Measurements from ENCODE around the gene RENBP. TPM values are rescaled to one million over a fixed set of nuclear protein-coding genes. Genes with fewer than 3 reads are reported as not detected.
A peak's percentile ranks its signal among the peaks of the same experiment; 100 is the strongest.

Gene RENBP
- total RNA-seq, 2 experiments from 2014 or later: 8.2 to 8.4 TPM

GRCh38 chrX:153911798-153912197, 32.6 kb downstream of the RENBP start:
- Mint-ChIP-seq H3K4me1 (ENCODE audit: low read depth) (no peaks in the 10 kb centered on the region), H3K4me3 (no peak overlapping the region), H3K27me3 (no peaks in the 10 kb centered on the region), H3K27ac (no peak overlapping the region), H3K9me3 (no peaks in the 10 kb centered on the region), H3K36me3 (peaks cover 10% of the 10 kb centered on the region)
- CTCF ChIA-PET: interaction anchor here (0.7 to 1.4 kb wide), 3 partner anchors 11 to 35 kb away, joined by 3 to 7 read pairs (median 5); no protein-coding TSS in a partner anchor
- DNase-seq: no peak
- intact Hi-C loops (cut with micrococcal nuclease): no loop called here
- POLR2A ChIA-PET: interaction anchor here (2.0 kb wide), 1 partner anchor 9 kb away, joined by 8 read pairs; no protein-coding TSS in a partner anchor

GRCh38 chrX:153910446-153910845, 34.0 kb downstream of the RENBP start:
- DNase-seq: no peak
- POLR2A ChIA-PET: interaction anchor here (0.7 kb wide), 1 partner anchor 116 kb away, joined by 4 read pairs; the partner anchor contains the start of genes IDH3G and SSR4
- Mint-ChIP-seq H3K27me3 (no peaks in the 10 kb centered on the region), H3K9me3 (no peaks in the 10 kb centered on the region), H3K4me3 (no peak overlapping the region), H3K4me1 (ENCODE audit: low read depth) (peaks cover 6% of the 10 kb centered on the region), H3K36me3 (peaks cover 3% of the 10 kb centered on the region), H3K27ac (no peak overlapping the region)
- CTCF ChIA-PET: interaction anchor here (1.0 to 1.4 kb wide), 2 partner anchors 10 to 12 kb away, joined by 4 to 7 read pairs; no protein-coding TSS in a partner anchor
- intact Hi-C loops (cut with micrococcal nuclease): no loop called here

DNA sequence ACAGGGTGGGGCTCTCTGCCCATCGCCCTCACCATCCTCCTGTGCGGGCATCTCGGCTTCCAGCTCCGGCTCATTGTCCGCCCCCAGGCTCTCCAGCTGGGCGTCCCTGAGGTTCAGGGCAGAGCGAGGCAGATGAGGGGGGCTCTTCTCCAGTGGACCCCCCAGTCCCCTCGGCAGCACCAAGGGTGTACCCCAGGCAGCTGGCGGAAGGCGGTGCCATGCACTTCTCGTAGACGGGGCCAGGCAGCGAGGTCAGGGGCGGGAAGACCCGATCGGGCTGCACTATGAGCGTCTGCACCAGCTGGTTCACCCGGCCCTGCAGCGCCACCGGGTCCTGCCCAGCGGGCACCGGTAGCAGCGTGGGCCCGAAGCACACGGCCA, 34.5 kb downstream of the RENBP start:
- H3K27me3 Mint-ChIP-seq: no peaks in the 10 kb centered on the region
- POLR2A ChIA-PET: no interaction called here
- H3K36me3 Mint-ChIP-seq: peaks cover 3% of the 10 kb centered on the region
- CTCF ChIA-PET: no interaction called here
- intact Hi-C loops (cut with micrococcal nuclease): no loop called here
- no peak overlapping the region for H3K27ac Mint-ChIP-seq
- H3K9me3 Mint-ChIP-seq: no peaks in the 10 kb centered on the region
- peaks cover 6% of the 10 kb centered on the region for H3K4me1 Mint-ChIP-seq (ENCODE audit: low read depth)
- H3K4me3 Mint-ChIP-seq: no peak overlapping the region
- DNase-seq: no peak

DNA sequence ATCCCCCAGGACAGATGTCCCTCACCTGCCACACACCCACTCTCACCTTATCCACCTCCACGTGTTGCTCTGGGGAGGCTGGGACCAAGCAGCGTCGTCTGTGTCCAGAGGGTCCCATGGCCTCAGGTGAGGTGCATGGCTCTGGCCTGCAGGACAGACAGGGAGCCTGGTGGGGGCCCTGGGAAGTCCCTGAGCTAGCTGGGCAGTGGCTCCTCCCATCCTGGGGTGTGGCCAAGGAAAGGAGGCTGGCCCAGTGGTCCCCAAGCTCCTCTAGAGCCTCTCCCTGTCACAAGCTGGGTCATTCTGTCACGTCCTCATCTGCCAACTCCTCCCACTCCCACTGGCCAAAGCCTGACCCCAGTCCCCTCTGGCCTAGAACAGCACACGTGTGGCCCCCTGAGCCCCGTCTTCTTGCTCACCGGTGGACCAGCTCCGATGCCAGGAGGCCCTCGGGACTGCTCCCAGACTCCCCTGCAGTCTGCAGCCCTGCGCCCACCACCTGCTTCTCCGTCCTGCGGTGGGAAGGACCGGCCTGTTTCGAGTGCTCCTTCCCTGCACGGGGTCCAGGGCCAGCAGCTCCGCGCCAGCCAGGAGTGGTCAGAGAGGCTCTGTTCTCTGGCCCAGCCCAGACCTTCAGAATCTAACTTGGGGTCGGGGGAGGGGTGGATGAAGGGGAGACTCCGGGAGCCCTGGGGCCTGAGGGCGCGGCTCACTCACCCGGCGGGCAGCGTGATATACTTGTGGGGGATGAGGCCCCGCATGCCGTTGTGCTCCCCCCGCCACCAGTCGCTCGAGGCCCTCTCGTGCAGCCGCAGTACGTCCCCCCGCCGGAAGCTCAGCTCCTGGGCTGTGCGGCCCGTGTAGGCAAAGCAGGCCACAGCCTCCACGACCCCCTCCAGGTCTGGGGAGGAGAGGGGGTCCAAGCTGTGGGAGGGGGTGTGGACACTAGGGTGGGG, 35.1 kb downstream of the RENBP start:
- POLR2A ChIA-PET: no interaction called here
- no peaks in the 10 kb centered on the region for H3K9me3 Mint-ChIP-seq
- H3K27me3 Mint-ChIP-seq: no peaks in the 10 kb centered on the region
- H3K4me3 Mint-ChIP-seq: no peak overlapping the region
- CTCF ChIA-PET: no interaction called here
- no peak overlapping the region for H3K27ac Mint-ChIP-seq
- DNase-seq: no peak
- peaks cover 9% of the 10 kb centered on the region for H3K4me1 Mint-ChIP-seq (ENCODE audit: low read depth)
- intact Hi-C loops (cut with micrococcal nuclease): no loop called here
- peaks cover 3% of the 10 kb centered on the region for H3K36me3 Mint-ChIP-seq

DNA sequence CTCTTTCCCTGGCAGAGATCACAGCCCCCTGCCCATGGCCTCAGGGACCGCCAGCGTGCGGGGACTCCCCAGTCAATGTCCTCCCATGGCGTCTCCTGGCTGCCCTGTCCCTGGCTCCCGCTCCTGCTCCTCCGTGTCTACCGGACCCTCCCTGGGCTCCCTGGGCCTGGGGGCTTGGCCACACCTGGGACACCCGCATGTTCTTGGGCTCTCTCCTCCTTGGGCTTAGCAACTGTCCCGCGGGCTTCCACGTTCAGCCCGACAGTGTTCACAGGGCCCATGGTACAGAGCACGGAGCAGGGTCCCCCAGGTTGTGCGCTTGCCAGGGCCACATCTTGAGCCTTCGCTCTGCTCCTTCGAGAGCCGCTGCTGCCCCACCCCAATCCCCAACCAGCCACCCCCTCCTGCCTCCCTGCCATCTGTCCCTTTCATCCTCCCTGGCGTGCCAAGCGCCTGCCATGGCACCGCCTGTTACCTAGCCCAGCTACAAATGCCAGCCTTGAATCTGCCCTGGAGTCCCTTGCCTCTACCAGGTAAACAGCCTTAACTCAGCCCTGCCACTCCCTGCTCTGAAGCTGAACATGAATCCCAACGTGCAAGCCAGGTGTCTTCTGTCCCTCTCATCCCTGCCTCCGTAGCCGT, 36.1 kb downstream of the RENBP start:
- DNase-seq: no peak
- Mint-ChIP-seq H3K36me3 (peaks cover 3% of the 10 kb centered on the region), H3K27ac (no peak overlapping the region), H3K9me3 (no peaks in the 10 kb centered on the region), H3K4me3 (no peak overlapping the region), H3K27me3 (no peaks in the 10 kb centered on the region), H3K4me1 (ENCODE audit: low read depth) (peaks cover 18% of the 10 kb centered on the region)
- ChIA-PET POLR2A (no interaction called here), CTCF (no interaction called here)
- intact Hi-C loops (cut with micrococcal nuclease): no loop called here

- CTCF ChIA-PET: interaction anchor here (0.9 to 1.5 kb wide), 2 partner anchors 16 to 39 kb away, joined by 3 to 4 read pairs; no protein-coding TSS in a partner anchor
- DNase-seq: no peak
- Mint-ChIP-seq H3K27me3 (no peaks in the 10 kb centered on the region), H3K4me1 (ENCODE audit: low read depth) (peaks cover 21% of the 10 kb centered on the region), H3K9me3 (no peaks in the 10 kb centered on the region), H3K36me3 (peaks cover 3% of the 10 kb centered on the region), H3K4me3 (no peak overlapping the region), H3K27ac (no peak overlapping the region)
- POLR2A ChIA-PET: no interaction called here
- intact Hi-C loops (cut with micrococcal nuclease): no loop called here
Observed at GRCh38 chrX:153907456-153907855, 37.0 kb downstream of the RENBP start.

DNA sequence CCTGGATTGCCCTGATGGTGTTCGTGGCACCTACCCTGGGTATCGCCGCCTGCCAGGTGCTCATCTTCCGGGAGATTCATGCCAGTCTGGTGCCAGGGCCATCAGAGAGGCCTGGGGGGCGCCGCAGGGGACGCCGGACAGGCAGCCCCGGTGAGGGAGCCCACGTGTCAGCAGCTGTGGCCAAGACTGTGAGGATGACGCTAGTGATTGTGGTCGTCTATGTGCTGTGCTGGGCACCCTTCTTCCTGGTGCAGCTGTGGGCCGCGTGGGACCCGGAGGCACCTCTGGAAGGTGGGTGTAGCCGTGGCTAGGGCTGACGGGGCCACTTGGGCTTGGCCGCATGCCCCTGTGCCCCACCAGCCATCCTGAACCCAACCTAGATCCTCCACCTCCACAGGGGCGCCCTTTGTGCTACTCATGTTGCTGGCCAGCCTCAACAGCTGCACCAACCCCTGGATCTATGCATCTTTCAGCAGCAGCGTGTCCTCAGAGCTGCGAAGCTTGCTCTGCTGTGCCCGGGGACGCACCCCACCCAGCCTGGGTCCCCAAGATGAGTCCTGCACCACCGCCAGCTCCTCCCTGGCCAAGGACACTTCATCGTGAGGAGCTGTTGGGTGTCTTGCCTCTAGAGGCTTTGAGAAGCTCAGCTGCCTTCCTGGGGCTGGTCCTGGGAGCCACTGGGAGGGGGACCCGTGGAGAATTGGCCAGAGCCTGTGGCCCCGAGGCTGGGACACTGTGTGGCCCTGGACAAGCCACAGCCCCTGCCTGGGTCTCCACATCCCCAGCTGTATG, 38.1 kb downstream of the RENBP start:
- POLR2A ChIA-PET: no interaction called here
- H3K4me3 Mint-ChIP-seq: no peak overlapping the region
- no peaks in the 10 kb centered on the region for H3K9me3 Mint-ChIP-seq
- no peaks in the 10 kb centered on the region for H3K27me3 Mint-ChIP-seq
- CTCF ChIA-PET: interaction anchor here (1.0 to 1.5 kb wide), 2 partner anchors 17 to 19 kb away, joined by 3 to 4 read pairs; partner anchors contain the start of gene ARHGAP4
- H3K36me3 Mint-ChIP-seq: no peaks in the 10 kb centered on the region
- no peak for DNase-seq
- H3K27ac Mint-ChIP-seq: no peak overlapping the region
- peaks cover 30% of the 10 kb centered on the region for H3K4me1 Mint-ChIP-seq (ENCODE audit: low read depth)
- intact Hi-C loops (cut with micrococcal nuclease): no loop called here

GRCh38 chrX:153905481-153906095, 38.9 kb downstream of the RENBP start:
- no peaks in the 10 kb centered on the region for H3K36me3 Mint-ChIP-seq
- POLR2A ChIA-PET: no interaction called here
- no peak for DNase-seq
- no peak overlapping the region for H3K27ac Mint-ChIP-seq
- intact Hi-C loops (cut with micrococcal nuclease): no loop called here
- CTCF ChIA-PET: interaction anchor here (1.0 kb wide), 1 partner anchor 20 kb away, joined by 3 read pairs; the partner anchor contains the start of gene ARHGAP4
- no peak overlapping the region for H3K4me3 Mint-ChIP-seq
- H3K9me3 Mint-ChIP-seq: no peaks in the 10 kb centered on the region
- H3K4me1 Mint-ChIP-seq (ENCODE audit: low read depth): peaks cover 36% of the 10 kb centered on the region
- no peaks in the 10 kb centered on the region for H3K27me3 Mint-ChIP-seq

DNA sequence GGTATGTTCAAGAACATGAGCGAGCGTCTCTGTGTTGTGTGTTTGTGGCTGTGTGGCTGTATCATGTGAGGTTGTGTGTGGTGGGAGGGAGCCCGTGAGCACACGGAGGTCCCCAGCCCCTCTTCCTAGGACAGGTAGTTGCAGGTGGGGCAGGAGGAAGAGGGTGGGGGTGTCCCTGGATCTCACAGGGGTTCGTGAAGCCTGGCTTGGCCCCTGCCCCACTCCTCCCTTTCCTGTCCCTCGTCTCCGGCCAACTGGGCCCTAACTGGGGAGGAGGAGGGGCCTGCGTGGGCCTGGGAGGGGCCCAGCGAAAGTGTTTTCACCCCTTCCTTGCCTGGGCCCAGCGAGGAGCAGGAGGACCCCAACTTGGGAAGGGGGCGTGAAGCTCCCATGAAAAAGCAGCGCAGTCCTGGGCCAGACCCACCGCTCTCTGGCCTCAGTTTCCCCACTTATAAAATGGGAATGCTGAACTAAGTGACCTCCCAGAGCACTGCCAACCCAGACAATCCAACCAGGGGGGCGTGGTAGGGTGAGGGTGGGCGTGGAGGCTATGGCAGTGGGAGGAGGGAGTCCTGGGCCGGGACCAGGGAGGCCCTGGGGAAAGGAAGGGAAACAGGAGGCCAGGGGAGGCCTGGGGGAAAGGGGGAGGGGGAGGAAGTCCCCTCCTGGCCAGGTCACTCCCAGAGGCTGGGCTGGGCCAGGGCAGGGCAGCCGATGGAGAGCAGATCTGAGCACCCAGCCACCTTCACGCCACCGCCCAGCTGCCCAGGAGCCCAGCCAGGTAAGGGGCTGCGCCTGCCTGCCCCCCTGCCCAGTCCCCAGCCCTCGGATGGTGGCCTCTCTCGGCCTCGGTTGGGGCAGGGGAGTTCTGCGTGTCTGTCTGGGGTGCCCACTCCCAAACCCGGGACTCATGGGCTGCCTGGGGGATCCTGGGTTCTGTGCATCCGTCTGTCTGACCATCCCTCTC, 40.2 kb downstream of the RENBP start, which contains the start of gene AVPR2:
TSS of gene AVPR2 (plus strand) at position 683 of the 967 bp plus-strand sequence. CDS start 473 bp downstream, outside the sequence.
- H3K4me1 Mint-ChIP-seq (ENCODE audit: low read depth): peaks cover 37% of the 10 kb centered on the region
- POLR2A ChIA-PET: no interaction called here
- H3K27me3 Mint-ChIP-seq: no peaks in the 10 kb centered on the region
- intact Hi-C loops (cut with micrococcal nuclease): no loop called here
- no peaks in the 10 kb centered on the region for H3K36me3 Mint-ChIP-seq
- CTCF ChIA-PET: no interaction called here
- no peak for DNase-seq
- H3K27ac Mint-ChIP-seq: no peak within 1 kb of the TSS
- no peaks in the 10 kb centered on the region for H3K9me3 Mint-ChIP-seq
- peak within 1 kb of the TSS; percentile 8 for H3K4me3 Mint-ChIP-seq

DNA sequence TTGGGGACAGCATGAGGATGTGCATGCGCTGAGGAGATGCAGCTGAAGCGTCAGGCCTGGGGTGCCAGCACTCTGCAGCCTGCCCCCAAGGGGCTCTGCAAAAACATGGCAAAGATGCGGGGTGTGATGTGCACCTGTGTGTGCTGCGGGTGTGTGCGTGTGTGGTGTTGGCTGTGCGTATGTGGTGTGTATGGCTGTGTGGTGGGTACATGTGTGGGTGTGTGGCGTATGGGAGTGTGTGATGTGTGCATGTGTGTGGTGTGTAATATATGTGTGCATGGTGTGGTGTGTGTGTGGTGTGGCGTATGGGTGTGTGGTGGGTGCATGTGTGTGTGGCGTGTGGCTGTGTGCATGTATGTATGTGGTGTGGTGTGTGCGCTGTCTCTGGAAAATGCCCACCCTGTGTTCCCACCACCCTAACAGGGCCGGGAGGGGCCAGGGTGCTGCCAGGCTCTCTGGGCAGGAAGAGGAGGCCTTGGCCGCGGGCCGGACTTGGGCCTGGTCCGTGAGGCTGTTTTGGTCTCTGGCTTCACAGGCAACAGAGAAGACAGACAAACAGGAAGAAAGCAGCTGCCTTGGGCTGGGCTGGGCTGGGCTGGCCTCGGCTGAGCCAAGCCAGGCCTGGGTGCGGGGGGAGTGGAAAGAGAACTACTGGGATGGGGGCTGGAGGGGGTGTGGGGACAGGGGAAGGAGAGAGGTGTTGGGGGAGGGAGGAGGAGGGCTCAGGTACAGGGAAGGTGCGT, 41.0 kb downstream of the RENBP start:
- no peaks in the 10 kb centered on the region for H3K9me3 Mint-ChIP-seq
- CTCF ChIA-PET: interaction anchor here (1.0 kb wide), 1 partner anchor 20 kb away, joined by 3 read pairs; no protein-coding TSS in a partner anchor
- no peaks in the 10 kb centered on the region for H3K27me3 Mint-ChIP-seq
- no peak overlapping the region for H3K4me3 Mint-ChIP-seq
- intact Hi-C loops (cut with micrococcal nuclease): no loop called here
- POLR2A ChIA-PET: no interaction called here
- peaks cover 37% of the 10 kb centered on the region for H3K4me1 Mint-ChIP-seq (ENCODE audit: low read depth)
- peak overlapping the region; percentile 30 for H3K27ac Mint-ChIP-seq
- H3K36me3 Mint-ChIP-seq: no peaks in the 10 kb centered on the region
- DNase-seq: no peak
